GM21786 (cell line): ENCODE measurements around the gene ZNF248.
"Not testable (repeated sequence)": the region's sequence is repeated elsewhere in the genome, so short reads cannot be mapped to it uniquely, and the experiment has no call there.

Experiments used
- ATAC-seq: cut with Tn5 transposase; IDR thresholded peaks from one replicate; pipeline ENCODE4 v1.9.1; 2021; ENCODE audit not compliant: unreplicated experiment

The ZNF248 gene

GRCh38 chr10:37857287-37858211 lies at the start of gene ZNF248:
Gene ZNF248, minus strand, starts transcription at chr10:37857610. Its CDS starts 1,300 bp downstream, at chr10:37856310.
- peak; percentile 89 for ATAC-seq

GRCh38 chr10:37906382-37906781 lies 49.0 kb upstream of the ZNF248 start:
- no peak for ATAC-seq

- ATAC-seq, result no peak
Measured at GRCh38 chr10:37896436-37896835, 39.0 kb upstream of the ZNF248 start.

GRCh38 chr10:37895674-37896073 lies 38.3 kb upstream of the ZNF248 start:
- no peak for ATAC-seq

- ATAC-seq, result no peak
Measured at GRCh38 chr10:37885850-37886249, 28.4 kb upstream of the ZNF248 start.

- no peak for ATAC-seq
Measured at GRCh38 chr10:37872955-37873354, 15.5 kb upstream of the ZNF248 start.

- ATAC-seq, result no peak
Measured at GRCh38 chr10:37872283-37872682, 14.9 kb upstream of the ZNF248 start.

- ATAC-seq, result no peak
Measured at GRCh38 chr10:37871568-37872251, 14.3 kb upstream of the ZNF248 start.

- no peak for ATAC-seq
Measured at GRCh38 chr10:37871143-37871542, 13.7 kb upstream of the ZNF248 start.

GRCh38 chr10:37868796-37869195 lies 11.4 kb upstream of the ZNF248 start:
- no peak for ATAC-seq

GRCh38 chr10:37865957-37866803 lies 8.8 kb upstream of the ZNF248 start:
- peak; percentile 48 for ATAC-seq

- ATAC-seq, result no peak
Measured at GRCh38 chr10:37865264-37865663, 7.9 kb upstream of the ZNF248 start.

GRCh38 chr10:37860494-37861190 lies 3.2 kb upstream of the ZNF248 start:
- peak; percentile 15 for ATAC-seq

GRCh38 chr10:37859270-37859669 lies 1.9 kb upstream of the ZNF248 start:
- ATAC-seq, result not testable (repeated sequence)

GRCh38 chr10:37856881-37857286 lies 526 bp downstream of the ZNF248 start:
- peak; percentile 9 for ATAC-seq

GRCh38 chr10:37855636-37856035 lies 1.8 kb downstream of the ZNF248 start:
- no peak for ATAC-seq

- no peak for ATAC-seq
Measured at GRCh38 chr10:37854626-37855025, 2.8 kb downstream of the ZNF248 start.

GRCh38 chr10:37844644-37845043 lies 12.8 kb downstream of the ZNF248 start:
- ATAC-seq, result no peak

GRCh38 chr10:37839243-37839642 lies 18.2 kb downstream of the ZNF248 start:
- ATAC-seq, result no peak

GRCh38 chr10:37831495-37832333 lies 25.7 kb downstream of the ZNF248 start:
- no peak for ATAC-seq
